Stimulated activated CD4-positive, alpha-beta T cell treated with anti-CD3 and anti-CD28 coated beads, Interleukin-4, amount 100 ng/mL, for 48 hours (primary cell): ENCODE data around the gene TMC8.
"Not testable (repeated sequence)": the region's sequence is repeated elsewhere in the genome, so short reads cannot be mapped to it uniquely, and the experiment has no call there.

Experiments used
- DNase-seq, 2 donors: peaks; one replicate each; pipeline ENCODE4 v3.0.0-alpha.2; 2020; ENCODE audit warnings: low read depth in 2 of 2

Gene TMC8

DNA sequence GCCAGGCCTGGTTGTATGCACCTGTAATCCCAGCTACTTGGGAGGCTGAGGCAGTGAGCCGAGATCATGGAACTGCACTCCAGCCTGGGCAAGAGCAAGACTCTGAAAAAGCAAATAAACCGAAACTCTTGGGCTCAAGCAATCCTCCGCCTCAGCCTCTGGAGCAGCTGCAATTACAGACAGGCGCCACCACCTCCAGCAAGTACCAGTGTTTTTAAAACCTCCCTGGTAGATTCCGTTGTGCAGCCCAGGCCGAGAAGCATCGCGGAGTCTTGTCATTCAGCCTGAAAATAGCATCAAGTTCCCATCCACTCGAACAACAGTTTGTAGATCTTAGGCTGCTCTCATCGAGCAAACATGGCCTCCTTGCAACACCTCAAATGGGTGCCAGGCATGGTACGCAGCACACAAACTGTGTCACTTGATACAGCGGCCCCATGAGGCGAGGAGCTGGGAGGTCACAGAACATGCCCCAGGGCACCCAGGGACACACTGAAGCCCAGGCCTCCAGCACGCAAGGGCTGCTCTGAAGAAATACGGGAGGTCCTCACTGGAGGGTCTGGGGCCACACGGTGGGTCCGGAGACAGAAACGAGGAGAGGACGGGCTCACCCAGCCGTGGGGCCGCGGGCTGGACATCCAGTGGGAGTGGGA lies 20.1 kb upstream of the TMC8 start:
- DNase-seq: no peak

DNA sequence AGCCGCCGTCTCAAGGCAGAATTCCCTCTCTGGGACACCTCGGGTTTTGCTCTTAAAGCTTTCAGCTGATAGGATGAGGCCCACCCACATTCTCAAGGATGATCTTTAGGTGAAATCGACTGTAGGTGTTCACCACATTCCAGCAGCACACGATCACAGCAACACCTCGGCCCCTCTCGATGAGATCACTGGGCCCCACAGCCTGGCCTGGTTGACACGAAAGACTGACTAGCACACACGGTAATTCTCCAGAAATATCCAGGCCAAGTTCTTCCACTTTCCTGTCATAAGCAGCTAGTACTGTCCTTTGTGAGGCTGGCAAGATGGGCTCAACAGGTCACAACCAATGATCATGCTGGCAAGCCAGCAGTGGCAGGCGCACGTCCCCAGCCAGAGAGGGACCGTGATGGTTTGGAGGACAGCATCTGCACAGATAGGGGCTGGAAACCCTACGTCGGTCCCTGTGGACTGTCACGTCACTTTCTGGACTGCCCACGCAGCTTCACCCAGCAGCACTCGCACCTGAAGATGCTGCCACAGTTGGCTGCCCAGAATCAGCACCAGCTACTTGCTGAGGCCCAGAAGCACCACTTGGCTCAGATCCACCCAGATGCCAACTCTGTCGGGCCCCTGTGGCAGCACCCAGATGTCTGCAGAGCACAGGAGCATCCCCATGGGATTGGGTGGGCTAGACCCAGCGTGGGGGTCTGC lies 19.4 kb upstream of the TMC8 start:
- no peak for DNase-seq

DNA sequence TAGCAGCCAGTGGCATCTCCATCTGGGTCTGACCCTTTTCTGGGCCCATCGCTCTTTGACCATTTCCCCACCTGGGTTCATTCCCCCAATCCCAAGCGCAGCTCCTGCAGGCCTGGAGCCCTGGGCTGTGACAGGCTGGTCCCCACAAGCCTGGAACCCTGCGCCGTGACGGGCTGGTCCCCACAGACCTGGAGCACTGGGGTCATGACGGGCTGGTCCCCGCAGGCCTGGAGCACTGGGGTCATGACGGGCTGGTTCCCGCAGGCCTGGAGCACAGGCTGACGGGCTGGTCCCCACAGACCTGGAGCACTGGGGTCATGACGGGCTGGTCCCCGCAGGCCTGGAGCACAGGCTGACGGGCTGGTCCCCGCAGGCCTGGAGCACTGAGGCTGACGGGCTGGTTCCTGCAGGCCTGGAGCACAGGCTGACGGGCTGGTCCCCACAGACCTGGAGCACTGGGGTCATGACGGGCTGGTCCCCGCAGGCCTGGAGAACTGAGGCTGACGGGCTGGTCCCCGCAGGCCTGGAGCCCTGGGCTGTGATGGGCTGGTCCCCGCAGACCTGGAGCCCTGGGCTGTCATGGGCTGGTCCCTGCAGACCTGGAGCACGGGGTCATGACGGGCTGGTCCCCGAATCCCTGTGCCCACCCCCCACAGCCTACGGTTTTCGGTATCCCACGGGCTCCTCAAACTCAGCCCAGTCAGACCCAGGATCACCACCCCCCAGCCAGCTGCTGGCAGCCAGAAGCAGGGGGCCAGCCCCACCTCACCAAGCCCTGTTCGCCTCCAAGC lies 18.6 kb upstream of the TMC8 start:
- DNase-seq: no peak

DNA sequence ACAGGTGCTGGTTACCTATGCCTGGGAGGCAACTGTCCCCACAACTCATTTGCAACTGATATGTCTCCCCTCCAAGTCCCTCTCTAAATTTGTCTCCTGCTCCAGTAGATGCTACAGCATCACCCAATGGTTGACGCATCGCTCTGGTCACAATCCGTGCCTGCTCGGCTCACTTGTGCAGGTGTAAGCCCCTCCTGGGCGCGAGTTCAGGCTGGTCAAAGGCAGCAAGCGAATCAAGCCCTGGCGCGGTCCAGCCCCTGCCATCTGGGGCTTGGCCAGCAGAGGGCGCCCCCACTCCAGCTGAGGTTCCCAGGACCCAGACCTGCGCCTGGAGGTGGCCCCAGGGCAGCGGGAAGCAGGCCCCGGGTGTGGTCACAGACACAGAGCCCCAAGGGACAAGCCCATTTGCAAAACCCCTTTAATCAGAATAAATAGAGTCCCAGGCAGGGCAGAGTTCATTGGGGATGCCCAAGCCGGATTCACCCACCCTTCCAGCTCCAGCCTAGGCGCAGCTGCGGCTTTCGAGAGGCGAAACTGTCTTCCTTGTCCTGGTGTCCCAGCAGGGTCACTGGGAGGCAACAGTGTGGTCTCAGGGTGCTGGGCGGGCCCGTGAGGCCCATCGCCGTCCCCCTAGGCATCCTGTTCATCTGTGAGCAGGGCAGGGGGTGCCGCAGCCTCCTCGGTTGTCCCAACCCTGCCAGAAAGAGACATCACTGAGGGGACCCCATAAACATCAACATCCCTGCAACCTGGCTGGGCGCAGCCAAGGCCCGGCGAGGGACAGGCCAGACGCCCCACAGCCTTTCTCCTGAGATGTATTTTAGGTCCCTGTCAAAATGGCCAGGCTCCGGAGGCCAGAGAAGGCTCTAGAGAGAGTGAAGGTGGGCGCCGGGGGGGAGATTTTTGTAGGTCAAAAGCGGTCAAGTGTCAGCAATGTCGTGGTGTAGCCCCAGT lies 17.8 kb upstream of the TMC8 start:
- DNase-seq: peak; percentile 69 to 87

DNA sequence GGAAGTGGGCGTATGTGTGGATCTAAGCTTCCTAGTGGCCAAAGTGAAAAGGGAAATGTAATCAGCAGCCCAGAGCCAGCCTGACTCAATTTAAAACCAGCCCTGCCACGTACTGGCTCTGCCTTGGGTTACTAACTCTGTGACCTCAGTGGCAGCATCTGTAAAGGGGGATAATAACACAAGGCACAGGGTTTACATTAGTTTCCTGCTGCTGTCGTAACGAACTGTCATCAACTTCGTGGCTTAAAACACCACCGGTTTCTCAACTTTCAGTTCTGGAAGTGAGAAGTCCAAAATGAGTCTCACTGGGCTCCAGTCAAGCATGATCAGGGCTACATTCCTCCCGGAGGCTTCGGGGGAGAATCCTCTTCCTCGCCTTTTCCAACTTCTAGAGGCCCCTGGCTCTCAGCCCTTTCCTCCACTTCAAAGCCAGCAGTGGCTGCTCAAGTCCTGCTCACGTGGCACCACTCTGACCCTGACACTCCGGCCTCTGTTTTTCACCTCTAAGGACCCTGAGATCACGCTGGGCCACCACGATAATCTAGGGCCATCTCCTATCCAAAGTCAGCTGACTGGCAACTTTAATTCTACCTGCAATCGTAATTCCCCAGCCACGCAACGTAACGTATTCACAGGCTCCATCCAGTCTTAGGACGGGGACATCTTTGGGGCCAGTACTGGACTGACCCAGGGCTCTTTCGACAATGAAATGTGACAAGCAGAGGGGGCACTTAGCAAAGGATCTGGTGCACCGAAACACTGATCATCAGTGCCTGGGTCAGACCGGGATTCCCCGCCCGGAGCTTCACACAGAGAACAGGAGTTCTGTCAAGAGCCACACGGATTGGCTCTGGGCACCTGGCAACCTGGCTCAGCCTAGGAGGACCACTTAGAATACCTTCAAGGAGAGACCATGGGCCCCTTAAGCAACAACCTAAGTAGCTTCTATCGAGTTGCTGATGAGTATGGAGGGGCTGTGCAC lies 16.5 kb upstream of the TMC8 start:
- no peak for DNase-seq

DNA sequence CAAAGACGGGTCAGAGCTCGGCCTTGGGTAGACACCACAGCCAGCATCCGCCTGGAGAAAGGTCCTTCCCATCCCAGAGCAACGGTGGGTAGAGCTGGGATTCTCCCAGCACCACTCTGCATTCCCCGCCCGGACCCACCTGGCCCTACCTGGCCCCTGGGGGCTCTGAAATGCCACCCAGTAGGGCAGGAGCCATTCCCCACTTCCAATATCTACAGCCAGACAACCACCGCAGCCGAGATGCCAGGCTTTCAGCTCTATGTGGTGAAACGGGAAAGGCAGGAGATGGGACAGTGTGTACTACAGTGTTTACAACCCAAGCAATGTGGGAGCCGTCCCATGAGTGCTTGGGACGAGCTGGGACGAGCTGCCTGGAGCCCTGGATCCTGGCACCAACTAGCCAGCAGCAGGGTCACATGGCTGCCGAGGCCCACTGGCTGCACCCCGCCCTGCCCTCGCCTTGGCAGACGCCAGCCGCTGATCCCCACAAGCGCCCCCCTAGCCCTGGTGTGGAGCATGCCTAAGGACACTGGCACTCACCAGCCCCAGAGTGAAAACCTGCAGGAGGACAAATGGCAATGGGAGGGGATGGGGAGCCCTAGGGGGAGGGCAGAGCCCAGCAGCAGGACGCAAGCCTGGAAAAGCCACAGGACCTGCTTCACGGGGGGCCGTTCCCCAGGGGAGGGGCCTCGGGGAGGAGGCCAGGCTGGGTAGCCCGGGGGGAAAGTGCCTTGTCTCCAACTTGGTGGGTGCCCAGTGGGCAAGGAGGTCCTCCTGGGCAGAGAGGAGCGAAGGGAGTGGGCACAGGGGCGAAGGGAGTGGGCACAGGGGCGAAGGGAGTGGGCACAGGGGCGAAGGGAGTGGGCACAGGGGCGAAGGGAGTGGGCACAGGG lies 15.5 kb upstream of the TMC8 start:
- DNase-seq: no peak

DNA sequence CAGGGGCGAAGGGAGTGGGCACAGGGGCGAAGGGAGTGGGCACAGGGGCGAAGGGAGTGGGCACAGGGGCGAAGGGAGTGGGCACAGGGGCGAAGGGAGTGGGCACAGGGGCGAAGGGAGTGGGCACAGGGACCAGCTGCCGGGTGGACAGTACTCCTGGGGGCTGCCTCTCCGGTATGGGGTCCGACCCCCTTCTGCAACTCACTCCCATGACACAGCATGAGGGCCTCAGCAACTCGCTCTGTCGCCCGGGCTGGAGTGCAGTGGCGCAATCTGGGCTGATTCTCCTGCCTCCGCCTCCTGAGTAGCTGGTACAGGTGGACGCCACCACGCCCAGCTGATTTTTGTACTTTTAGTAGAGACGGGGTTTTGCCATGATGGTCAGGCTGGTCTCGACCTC lies 14.8 kb upstream of the TMC8 start:
- DNase-seq: not testable (repeated sequence)

DNA sequence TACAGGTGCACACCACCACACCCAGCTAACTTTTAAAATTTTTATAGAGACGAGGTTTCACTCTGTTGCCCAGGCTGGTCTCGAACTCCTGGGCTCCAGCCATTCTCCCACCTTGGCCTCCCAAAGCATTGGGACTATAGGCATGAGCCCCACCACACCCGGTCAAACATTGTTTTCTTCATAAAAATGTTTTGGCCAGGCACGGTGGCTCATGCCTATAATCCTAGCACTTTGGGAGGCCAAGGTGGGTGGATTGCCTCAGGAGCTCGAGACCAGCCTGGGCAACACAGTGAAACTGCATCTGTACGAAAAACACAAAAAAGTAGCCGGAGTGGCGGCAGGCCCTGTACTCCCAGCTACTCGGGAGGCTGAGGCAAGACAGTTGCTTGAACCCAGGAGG lies 14.2 kb upstream of the TMC8 start:
- no peak for DNase-seq

DNA sequence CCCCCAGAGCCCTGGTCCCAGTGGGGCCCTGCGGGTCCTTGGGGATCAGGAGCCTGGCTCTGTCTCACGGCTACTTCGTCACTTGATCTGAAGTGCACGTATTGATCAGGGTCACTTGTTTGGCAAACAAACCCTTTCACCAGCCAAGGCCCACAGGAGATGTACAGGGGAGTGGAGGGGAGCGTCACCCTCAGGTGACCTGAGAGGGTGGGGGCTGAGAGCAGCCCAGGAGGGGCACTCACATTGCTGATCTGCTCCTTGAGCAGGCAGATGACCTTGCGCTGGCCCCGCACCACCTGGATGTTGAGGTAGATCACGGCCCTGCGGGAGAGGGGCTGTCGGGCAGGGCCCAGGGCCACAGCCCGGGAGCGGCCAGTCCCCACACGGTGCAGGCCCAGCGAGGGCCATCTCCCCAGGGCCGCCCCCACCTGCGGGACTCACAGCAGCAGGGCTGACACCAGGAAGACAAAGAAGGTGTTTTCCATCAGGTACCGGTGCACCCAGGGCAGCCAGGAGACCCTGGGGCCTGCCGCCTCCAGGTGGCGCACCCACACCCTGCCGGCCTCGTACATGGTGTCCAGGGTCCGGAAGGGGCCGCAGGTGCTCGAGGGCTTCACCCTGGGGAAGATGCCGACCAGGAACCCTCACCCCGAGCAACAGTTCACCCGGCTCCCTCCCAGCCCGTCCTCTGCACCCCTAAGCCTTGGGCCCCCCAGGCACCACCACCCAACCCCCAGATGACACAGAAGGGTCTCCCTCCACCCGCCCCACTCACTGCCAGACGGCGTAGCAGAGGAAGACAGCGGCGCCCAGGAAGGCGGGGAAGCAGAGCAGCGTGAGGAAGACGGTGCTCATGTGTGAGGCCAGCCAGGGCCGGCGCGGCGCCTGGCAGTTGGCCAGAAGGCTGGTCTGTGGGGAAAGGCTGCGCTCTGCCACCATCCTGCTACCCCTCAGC lies 13.3 kb upstream of the TMC8 start:
- no peak for DNase-seq

DNA sequence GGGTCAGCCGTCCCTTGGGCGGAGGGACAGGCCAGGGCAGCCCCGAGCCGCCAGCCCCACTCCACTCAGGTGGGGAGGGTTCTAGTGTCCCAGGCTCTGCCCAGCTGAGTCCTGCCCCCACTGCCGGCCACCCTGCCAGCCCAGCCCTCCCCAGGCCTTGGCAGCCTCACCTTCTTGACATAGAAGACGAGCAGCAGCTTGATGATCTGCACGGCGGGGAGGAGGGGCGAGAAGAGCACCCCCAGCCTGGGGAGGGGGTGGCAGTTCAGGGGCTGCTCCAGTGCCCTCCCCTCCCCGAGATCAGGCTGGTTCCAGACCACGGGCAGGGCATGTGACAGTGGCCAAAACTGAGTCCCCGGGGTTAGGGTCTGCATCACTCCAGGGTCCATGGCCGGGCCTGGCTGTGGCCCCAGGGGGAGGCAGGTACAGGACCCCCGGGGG lies 11.8 kb upstream of the TMC8 start:
- DNase-seq: no peak

DNA sequence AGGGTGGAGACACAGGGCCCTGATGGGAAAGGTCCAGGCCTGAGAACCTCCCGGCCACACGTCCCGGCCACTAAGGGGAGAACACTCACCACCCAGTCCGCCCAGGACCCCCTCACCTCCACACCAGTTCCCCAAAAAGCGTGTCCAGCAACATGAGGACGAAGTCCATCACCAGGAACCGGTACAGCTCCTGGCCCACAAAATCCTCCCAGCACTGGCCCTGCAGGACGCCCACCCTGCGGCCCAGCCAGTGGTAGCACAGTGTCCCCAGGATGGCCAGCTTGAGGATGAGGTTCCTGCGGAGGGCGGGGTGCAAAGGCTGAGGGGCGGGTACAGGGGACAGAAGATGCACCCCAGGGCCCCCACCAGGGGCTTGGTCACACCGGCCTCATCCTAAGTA lies 10.0 kb upstream of the TMC8 start:
- no peak for DNase-seq

DNA sequence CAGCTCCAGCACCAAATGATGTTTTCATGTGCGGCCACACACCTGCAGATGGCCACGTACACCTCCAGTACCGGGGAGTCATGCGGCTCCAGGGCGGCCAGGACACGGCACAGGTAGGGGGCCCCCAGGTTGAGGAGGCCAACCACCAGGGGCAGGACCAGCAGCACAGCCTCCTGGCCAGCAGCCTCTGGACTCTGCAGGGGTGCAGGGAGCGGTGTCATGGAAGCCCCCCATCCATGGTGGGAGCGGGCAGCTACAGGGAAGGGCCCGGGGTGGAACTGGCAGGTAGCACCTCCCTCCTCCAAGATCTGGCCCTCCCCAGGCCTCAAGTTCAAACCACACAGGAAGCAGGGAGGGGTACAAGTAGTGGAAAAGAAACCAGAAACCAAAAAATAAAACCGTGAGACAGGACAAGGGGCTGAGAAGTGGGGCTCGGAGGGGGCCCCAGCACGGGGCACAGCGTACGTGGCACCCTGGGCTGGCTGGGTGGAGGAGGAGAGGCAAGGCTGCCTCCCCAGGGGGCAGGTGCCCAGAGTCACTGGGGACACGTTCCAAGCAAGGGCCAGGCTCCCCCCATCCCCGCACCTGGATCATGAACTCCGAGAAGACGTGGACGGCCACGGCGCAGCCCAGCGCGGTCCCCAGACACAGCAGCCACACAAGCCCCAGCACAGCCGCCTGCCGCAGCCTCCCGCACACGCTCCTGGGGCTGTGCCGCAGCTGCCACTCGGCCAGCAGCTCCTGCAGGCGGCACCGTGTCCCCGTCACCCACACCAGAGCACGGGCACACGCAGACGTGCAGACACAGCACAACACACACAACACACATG lies 9.4 kb upstream of the TMC8 start:
- no peak for DNase-seq

DNA sequence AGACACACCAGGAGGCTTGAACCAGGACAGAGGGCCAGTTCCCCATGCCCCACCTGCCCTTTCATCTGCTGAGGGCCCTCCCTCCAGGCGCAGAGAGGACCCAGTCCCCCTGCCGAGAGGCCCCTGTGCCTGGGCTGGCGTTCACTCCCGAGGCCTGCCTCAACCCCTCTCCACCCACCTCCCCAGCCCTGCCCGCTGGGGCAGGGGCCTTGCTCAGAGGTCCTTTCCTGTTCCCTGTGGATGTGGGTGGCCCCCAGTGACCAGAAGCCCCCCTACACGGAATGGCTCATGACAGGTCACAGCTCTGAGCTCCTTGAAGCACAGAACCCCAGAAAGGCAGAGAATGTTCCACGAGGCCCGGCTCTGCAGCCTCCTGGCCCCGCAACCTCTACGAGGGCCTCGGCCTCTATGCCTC lies 8.8 kb upstream of the TMC8 start:
- DNase-seq: no peak

DNA sequence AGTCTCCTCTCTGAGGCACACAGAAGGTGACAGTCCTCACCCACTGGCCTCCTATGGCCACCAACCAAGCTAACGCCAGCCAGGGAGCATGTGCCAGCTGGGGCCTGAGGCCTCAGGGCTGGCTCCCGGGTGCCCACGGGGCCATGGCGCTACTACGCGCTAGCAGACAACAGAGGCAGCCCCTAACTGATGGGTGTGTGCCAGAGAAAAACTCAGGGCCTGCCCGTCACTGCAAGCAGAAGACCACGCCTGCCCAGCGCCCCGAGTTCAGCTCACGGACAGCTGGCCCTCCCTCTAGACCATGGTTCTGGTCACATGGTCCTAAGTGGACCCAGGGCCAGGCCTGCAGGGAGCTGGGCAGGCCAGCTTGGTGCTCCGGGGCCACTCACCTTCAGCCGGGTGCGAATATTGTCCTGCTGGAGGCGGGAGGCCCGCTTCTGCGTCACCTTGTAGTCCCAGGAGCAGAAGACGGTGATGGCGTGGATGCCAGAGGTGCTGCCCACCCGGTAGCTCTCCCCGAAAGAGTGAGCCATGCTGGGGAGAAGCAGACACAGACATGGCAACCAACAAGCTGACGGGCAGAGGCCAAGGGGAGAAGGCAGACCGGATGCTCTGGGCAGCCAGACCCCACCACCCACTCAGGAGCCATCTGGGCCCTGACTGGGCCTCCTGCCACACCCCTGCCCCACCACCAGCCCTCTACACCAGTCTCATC lies 8.2 kb upstream of the TMC8 start:
- DNase-seq: no peak

DNA sequence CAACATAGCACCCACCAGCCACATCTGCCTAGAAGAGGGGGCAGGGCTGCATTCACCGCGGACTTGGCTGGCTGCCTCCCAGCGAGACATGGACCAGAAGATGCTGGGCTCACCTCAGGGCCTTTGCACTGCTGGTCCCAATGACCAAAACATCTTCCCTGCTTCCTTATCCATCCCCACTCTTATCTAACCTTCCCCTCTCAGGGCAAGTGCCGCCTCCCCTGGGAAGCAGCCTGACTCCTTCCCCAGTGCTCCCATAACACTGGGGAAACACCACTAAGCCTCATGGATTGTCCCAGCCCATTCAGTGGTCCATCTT lies 7.7 kb upstream of the TMC8 start:
- DNase-seq: no peak

DNA sequence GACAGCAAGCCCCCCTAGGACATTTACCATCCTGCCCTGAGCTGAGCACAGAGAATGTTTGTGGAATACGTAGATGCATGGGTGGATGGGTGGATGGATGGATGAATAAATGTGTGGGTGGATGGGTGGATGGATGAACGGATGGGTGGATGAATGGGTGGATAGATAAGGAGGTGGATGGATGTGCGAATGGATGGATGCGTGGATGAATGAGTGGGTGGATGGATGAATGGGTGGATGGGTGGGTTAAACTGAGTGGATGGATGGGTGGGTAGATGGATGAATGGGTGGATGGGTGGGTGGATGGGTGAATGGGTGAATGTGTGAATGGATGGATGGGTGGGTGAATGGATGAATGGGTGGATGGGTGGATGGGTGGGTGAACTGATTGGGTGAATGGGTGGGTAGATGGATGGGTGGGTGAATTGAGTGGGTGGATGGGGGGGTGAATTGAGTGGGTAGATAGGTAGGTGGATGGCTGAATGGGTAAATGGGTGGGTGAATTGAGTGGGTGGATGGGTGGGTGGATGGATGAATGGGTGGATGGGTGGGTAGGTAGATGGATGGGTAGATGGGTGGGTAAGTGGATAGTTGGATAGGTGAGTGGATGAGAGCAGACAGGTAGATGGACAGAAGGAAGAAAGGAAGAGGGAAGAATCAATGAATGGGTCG lies 7.2 kb upstream of the TMC8 start:
- DNase-seq: no peak
